B cell (primary cell): ENCODE results near the gene NAT14. TPM values are rescaled to one million over a fixed set of nuclear protein-coding genes. Genes with fewer than 3 reads are reported as not detected.

Source experiments
- ATAC-seq: fragments of 200-7000 bp; cut with Tn5 transposase; one replicate; pipeline ENCODE4 v1.10.0; 2021; ENCODE audit warnings: low read depth, mild to moderate bottlenecking, moderate number of reproducible peaks, moderate library complexity
- CTCF ChIA-PET: fragments of 350-600 bp; sonication (Branson Sonifier 250); formaldehyde crosslinking; loops from one replicate; lab custom pipeline; 2021; ENCODE audit warnings: antibody characterized with exemption, inconsistent platforms; lab: Charles Lee
- POLR2A ChIA-PET: fragments of 350-600 bp; sonication (Branson Sonifier 250); formaldehyde crosslinking; loops from one replicate; lab custom pipeline; 2021; ENCODE audit warnings: antibody characterized with exemption; lab: Charles Lee
- DNase-seq: peaks from one replicate; pipeline ENCODE4 v3.0.0; 2013
- H2AFZ ChIP-seq: 2 replicates; pipeline ENCODE4 v1.6.1; 2012; ENCODE audit warnings: mild to moderate bottlenecking, low read depth, low read length; ENCODE audit not compliant: insufficient read depth, poor library complexity, severe bottlenecking
- H3K27ac ChIP-seq, 2 donors: 1 replicate in 1 of 2; 2 replicates in 1 of 2; pipeline ENCODE4 v1.5.1; 2012 to 2013; ENCODE audit warnings: low read length in 2 of 2, mild to moderate bottlenecking in 2 of 2, moderate library complexity in 1 of 2
- H3K27me3 ChIP-seq, 4 experiments: fragments of 200-600 bp in 1 of 4; sonication (generic) in 1 of 4; replicated peaks in 1 of 4; 1 replicate in 2 of 4; 2 replicates in 2 of 4; pipeline versions ENCODE4 v1.6.1 to v1.7.0; 2013 to 2016; ENCODE audit warnings: low read length in 3 of 4, mild to moderate bottlenecking in 2 of 4, mixed read lengths in 1 of 4, moderate library complexity in 1 of 4; ENCODE audit not compliant: insufficient read depth in 4 of 4, control insufficient read depth in 3 of 4; ENCODE audit errors: control extremely low read depth in 1 of 4
- H3K36me3 ChIP-seq, 2 experiments: replicated peaks in 1 of 2; 1 replicate in 1 of 2; 2 replicates in 1 of 2; pipeline versions ENCODE4 v1.6.1 to v1.7.1; 2013; ENCODE audit warnings: low read length in 1 of 2; ENCODE audit not compliant: insufficient read depth in 2 of 2, control insufficient read depth in 1 of 2; ENCODE audit errors: control extremely low read depth in 1 of 2, extremely low read depth in 1 of 2
- H3K4me1 ChIP-seq, 2 donors: fragments of 200-600 bp in 1 of 2; sonication (generic) in 1 of 2; 1 replicate in 1 of 2; 2 replicates in 1 of 2; pipeline versions ENCODE4 v1.5.1 to v1.6.1; 2013 to 2017; ENCODE audit warnings: low read length in 2 of 2; ENCODE audit not compliant: control insufficient read depth in 2 of 2, insufficient read depth in 2 of 2
- H3K4me2 ChIP-seq: replicated peaks from 2 replicates; pipeline ENCODE3; 2012; ENCODE audit warnings: mild to moderate bottlenecking, low read depth, low read length; ENCODE audit not compliant: poor library complexity, severe bottlenecking
- H3K4me3 ChIP-seq, 5 experiments: fragments of 200-600 bp in 1 of 5; sonication (generic) in 1 of 5; 1 replicate in 3 of 5; 2 replicates in 2 of 5; pipeline versions ENCODE4 v1.5.1 to v1.7.0; 2011 to 2016; ENCODE audit warnings: low read length in 4 of 5, mild to moderate bottlenecking in 4 of 5, low read depth in 2 of 5, control low read depth in 1 of 5, moderate library complexity in 1 of 5; ENCODE audit not compliant: insufficient read depth in 1 of 5; ENCODE audit errors: control extremely low read depth in 1 of 5, extremely low read depth in 1 of 5
- H3K79me2 ChIP-seq: fragments of 200-600 bp; sonication (generic); one replicate; pipeline ENCODE4 v1.6.0; 2016; ENCODE audit warnings: low read length; ENCODE audit not compliant: control insufficient read depth, insufficient read depth
- H3K9ac ChIP-seq: fragments of 200-600 bp; sonication (generic); 2 replicates; pipeline ENCODE4 v1.6.1; 2017; ENCODE audit warnings: mild to moderate bottlenecking, low read length, moderate library complexity
- H3K9me3 ChIP-seq, 3 donors: one replicate each; pipeline versions ENCODE4 v1.6.1 to v1.7.1; 2013; ENCODE audit warnings: low read length in 2 of 3; ENCODE audit not compliant: control insufficient read depth in 2 of 3, insufficient read depth in 1 of 3; ENCODE audit errors: control extremely low read depth in 1 of 3
- H4K20me1 ChIP-seq: 2 replicates; pipeline ENCODE4 v1.6.0; 2012; ENCODE audit warnings: mild to moderate bottlenecking, low read length; ENCODE audit not compliant: insufficient read depth, control insufficient read depth, poor library complexity, severe bottlenecking
- H3K27ac Mint-ChIP-seq: one replicate; pipeline ENCODE4 v1.8.0; 2021; ENCODE audit warnings: mixed read lengths
- H3K27me3 Mint-ChIP-seq: one replicate; pipeline ENCODE4 v1.8.0; 2021; ENCODE audit warnings: mixed read lengths
- H3K4me1 Mint-ChIP-seq: one replicate; pipeline ENCODE4 v1.8.0; 2021; ENCODE audit warnings: mixed read lengths
- H3K4me3 Mint-ChIP-seq: one replicate; pipeline ENCODE4 v1.8.0; 2021; ENCODE audit warnings: mixed read lengths
- H3K9me3 Mint-ChIP-seq: one replicate; pipeline ENCODE4 v1.8.0; 2022; ENCODE audit warnings: mixed read lengths; ENCODE audit not compliant: insufficient read depth
- CTCF ChIP-seq: fragments of 200-600 bp; IDR thresholded peaks from one replicate; pipeline ENCODE4 v1.8.0; 2022; ENCODE audit warnings: antibody characterized with exemption, mild to moderate bottlenecking
- EZH2 ChIP-seq: IDR thresholded peaks from 2 replicates; pipeline ENCODE4 v1.6.1; 2012; ENCODE audit warnings: borderline replicate concordance, low read depth, mild to moderate bottlenecking, moderate library complexity, low read length; ENCODE audit not compliant: insufficient read depth, poor library complexity, severe bottlenecking
- WGBS: methylation state at CpG from one replicate; pipeline ENCODE4 v1.1.5; 2013; ENCODE audit warnings: missing lambda C conversion rate; ENCODE audit not compliant: insufficient coverage; 5-methylcytosine and 5-hydroxymethylcytosine counted together
- intact Hi-C: fragments of 100-400 bp; cut with micrococcal nuclease; formaldehyde crosslinking; loops from one replicate; pipeline ENCODE4 v1.10.0; 2022
- polyA plus RNA-seq: library from polyadenylated mRNA; depleted of rRNA; stranded (reverse); fragments of >200 nt; gene quantifications from 2 replicates; pipeline ENCODE4 v1.2.3, GENCODE V29; 2012
- total RNA-seq, 2 donors: library from RNA; stranded (reverse); fragments of 120-200 nt in 1 of 2; gene quantifications; 1 replicate in 1 of 2; 2 replicates in 1 of 2; pipeline versions ENCODE4 v1.2.3 to v1.2.4, GENCODE V29; 2013 to 2022

Gene NAT14
- total and polyA plus RNA-seq, 2 donors (not counting 1 experiment from before 2014, with no cell fraction given), result 10.7 to 15.1 TPM

- Histone ChIP-seq H3K79me2 (peaks cover under 1% of the 10 kb centered on the region), H3K9ac (no peak overlapping the region), H2AFZ (no peak overlapping the region), H3K36me3 (no peaks in the 10 kb centered on the region), H3K4me3 (no peak overlapping the region), H3K4me1 (peaks cover 13 to 21% of the 10 kb centered on the region in 2 donors), H3K27me3 (no peaks in the 10 kb centered on the region), H4K20me1 (no peaks in the 10 kb centered on the region), H3K9me3 (no peaks in the 10 kb centered on the region), H3K4me2 (no peak overlapping the region), H3K27ac (no peak overlapping the region)
- intact Hi-C loops, result no loop called here
- Mint-ChIP-seq H3K27me3 (no peaks in the 10 kb centered on the region), H3K9me3 (no peaks in the 10 kb centered on the region), H3K4me3 (no peak overlapping the region), H3K4me1 (peaks cover 13% of the 10 kb centered on the region), H3K27ac (no peak overlapping the region)
- WGBS, result 85% methylated on average over 8 of the region's 8 CpGs
- POLR2A ChIA-PET, result no interaction called here
- TF ChIP-seq CTCF, result no peak
- no peak for TF ChIP-seq EZH2
- no peak for DNase-seq
- CTCF ChIA-PET, result no interaction called here
- no peak for ATAC-seq
Measured at GRCh38 chr19:55472463-55472862, 12.5 kb upstream of the NAT14 start.

GRCh38 chr19:55473225-55474012 lies 11.6 kb upstream of the NAT14 start:
- H3K4me2 ChIP-seq, result no peak overlapping the region
- H3K27me3 ChIP-seq, result no peaks in the 10 kb centered on the region
- DNase-seq (no peak), ATAC-seq (no peak)
- peaks cover 6% of the 10 kb centered on the region for H4K20me1 ChIP-seq
- H3K36me3 ChIP-seq, result no peaks in the 10 kb centered on the region
- H3K4me1 ChIP-seq, result peaks cover 15 to 21% of the 10 kb centered on the region in 2 donors
- no peak overlapping the region for H3K9ac ChIP-seq
- peaks cover 11% of the 10 kb centered on the region for H3K79me2 ChIP-seq
- intact Hi-C loops, result no loop called here
- CTCF ChIA-PET, result interaction anchor here (1.0 to 5.1 kb wide), 3 partner anchors 12 to 179 kb away, joined by 3 to 45 read pairs (median 11); partner anchors contain the start of gene ISOC2
- H3K4me1 Mint-ChIP-seq, result peaks cover 18% of the 10 kb centered on the region
- no peak overlapping the region for H3K27ac ChIP-seq
- no peak overlapping the region for H3K4me3 Mint-ChIP-seq
- WGBS, result 89% methylated on average over 11 of the region's 16 CpGs
- H3K27ac Mint-ChIP-seq, result no peak overlapping the region
- no peak overlapping the region for H2AFZ ChIP-seq
- H3K9me3 ChIP-seq, result no peaks in the 10 kb centered on the region
- POLR2A ChIA-PET, result no interaction called here
- no peak for TF ChIP-seq EZH2
- TF ChIP-seq CTCF, result no peak
- H3K9me3 Mint-ChIP-seq, result no peaks in the 10 kb centered on the region
- H3K27me3 Mint-ChIP-seq, result no peaks in the 10 kb centered on the region
- H3K4me3 ChIP-seq, result no peak overlapping the region
